H54 (cell line): ENCODE data around the gene RABGEF1.
"Not testable (repeated sequence)": the region's sequence is repeated elsewhere in the genome, so short reads cannot be mapped to it uniquely, and the experiment has no call there.

Experiments
- DNase-seq: peaks from one replicate; pipeline ENCODE4 v3.0.0; 2011; ENCODE audit warnings: low spot score, mixed read lengths; ENCODE audit not compliant: insufficient read length
- FAIRE-seq: peaks from 3 replicates; lab custom pipeline; 2011; peaks lifted over from hg19 to GRCh38; lab: Jason Lieb, UNC
- POLR2A ChIP-seq: IDR thresholded peaks from 2 replicates; pipeline ENCODE4 v1.6.1; 2011; ENCODE audit warnings: low read depth, mild to moderate bottlenecking, low read length

RABGEF1 gene

DNA sequence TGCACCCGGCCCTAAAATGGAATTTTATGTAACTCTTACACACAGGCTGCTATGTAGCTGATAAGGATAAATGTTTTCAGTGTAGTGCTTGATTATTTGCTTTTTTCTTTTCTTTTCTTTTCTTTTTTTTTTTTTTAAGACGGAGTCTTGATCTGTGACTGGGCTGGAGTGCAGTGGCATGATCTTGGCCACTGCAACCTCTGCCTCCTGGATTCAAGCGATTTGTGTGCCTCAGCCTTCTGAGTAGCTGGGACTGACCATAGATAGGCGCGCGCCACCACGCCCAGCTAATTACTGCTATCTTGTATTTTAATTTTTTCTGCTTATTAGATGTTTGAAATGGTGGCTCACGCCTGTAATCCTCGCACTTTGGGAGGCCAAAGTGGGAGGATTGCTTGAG lies 3.4 kb downstream of the RABGEF1 start:
- no peak for TF ChIP-seq POLR2A
- FAIRE-seq (no peak), DNase-seq (no peak)

DNA sequence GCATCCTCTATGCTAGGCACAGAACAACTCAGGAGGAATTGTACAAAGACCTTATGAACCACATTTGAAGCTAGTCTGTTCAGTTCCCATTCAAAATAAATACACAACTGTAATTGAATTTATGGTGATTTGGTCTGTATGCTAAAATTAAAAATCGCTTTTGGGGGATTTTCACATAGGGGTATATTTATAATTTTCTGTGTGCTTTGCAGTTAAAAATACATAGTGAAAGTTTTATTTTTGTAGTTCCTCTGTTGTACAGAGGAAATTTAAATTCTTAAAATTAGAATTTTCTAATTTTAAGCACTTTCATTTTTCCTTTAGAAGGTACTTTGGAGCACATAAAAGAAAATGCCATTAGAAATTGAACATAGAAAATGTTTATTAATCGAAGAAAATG lies 6.9 kb downstream of the RABGEF1 start:
- FAIRE-seq (no peak), DNase-seq (no peak)
- no peak for TF ChIP-seq POLR2A

DNA sequence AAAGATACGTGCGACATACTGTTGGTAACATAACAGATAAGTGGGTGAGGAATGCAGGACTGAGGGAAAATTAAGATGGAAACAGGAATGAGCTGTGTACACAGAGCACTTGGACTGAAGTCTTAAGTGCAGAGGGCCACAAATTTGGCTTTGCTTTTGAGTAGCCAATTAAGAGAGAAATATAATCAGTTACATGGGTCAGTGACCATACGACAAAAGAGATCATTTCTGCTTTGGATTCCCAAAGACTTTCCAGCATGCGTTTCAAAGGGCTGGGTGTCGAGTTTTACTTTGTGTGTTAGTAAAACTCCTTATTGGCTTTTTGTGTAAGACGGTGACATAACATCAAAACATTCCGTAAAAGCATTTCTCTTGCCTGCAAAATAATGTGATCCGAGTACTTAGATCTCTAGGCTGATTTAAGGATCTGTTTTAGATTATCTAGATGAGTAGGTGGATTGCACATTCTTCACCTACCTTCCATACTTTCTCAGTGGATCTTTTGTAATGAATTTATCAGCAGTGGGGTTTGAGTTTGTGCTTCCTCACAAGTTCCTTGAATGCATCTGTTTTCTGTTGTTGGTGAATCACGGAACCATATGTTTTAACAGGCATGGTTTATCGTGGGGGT lies 7.5 kb downstream of the RABGEF1 start:
- FAIRE-seq (no peak), DNase-seq (no peak)
- no peak for TF ChIP-seq POLR2A

DNA sequence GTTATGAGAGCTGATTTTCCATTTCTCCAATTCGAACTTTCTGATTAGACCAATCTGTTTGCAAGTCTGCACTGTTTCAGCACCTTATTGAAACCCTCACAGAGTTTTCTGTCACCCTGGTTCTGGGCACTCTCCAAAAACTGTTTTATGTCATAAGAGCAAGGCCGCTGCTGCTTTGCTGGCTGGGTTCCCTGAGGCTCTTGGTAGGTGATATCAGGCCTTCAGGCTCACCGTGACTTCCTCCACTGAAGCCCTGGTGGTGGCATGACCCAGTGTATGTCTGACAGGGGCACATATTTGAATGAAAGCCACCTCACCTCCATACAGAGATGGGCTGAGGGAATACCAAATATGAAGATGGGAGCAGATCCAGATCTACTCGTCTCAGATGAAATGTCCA lies 8.3 kb downstream of the RABGEF1 start:
- no peak for TF ChIP-seq POLR2A
- no peak for FAIRE-seq
- DNase-seq, result no peak

DNA sequence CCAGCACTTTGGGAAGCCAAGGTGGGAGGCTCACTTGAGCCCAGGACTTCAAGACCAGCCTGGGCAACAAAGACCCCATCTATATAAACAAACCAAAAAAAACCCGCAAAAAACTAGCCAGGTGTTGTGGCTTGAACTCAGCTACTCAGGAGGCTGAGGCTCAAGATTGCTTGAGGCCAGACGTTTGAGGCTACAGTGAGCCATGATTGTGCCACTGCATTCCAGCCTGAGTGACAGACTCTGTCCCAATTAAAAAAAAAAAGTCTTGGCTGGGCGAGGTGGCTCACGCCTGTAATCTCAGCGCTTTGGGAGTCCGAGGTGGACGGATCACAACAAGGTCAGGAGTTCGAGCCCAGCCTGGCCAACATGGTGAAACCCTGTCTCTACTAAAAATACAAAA lies 11.4 kb downstream of the RABGEF1 start:
- FAIRE-seq, result no peak
- no peak for DNase-seq
- TF ChIP-seq POLR2A, result no peak

DNA sequence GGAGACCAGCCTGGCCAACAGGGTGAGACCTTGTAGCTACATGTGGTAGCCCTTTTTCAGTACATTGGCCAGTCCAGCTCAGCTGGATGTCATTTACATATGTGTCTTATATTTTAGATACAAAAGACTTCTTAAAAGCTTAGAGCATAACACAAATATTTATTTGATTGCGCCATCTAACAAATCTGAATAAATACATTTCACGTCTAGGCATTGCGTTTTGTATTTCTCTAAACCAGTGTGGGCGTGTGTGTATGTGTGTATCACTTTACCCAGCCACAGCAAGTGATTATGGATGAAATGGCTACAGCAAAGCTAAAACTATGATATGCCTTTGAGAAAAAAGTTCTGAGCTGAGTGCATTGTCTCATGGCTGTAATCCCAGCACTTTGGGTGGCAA lies 14.0 kb downstream of the RABGEF1 start:
- no peak for FAIRE-seq
- TF ChIP-seq POLR2A, result no peak
- no peak for DNase-seq

DNA sequence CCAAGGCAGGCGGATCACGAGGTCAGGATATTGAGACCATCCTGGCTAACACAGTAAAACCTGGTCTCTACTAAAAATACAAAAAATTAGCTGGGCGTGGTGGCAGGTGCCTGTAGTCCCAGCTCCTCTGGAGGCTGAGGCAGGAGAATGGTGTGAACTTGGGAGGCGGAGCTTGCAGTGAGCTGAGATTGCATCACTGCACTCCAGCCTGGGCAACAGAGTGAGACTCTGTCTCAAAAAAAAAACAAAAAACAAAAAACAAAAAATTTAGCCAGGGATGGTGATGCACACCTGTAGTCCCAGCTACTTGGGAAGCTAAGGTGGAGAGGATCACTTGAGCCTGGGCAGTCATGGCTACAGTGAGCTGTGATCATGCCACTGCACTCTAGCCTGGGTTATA lies 14.5 kb downstream of the RABGEF1 start:
- DNase-seq, FAIRE-seq: not testable (repeated sequence)

DNA sequence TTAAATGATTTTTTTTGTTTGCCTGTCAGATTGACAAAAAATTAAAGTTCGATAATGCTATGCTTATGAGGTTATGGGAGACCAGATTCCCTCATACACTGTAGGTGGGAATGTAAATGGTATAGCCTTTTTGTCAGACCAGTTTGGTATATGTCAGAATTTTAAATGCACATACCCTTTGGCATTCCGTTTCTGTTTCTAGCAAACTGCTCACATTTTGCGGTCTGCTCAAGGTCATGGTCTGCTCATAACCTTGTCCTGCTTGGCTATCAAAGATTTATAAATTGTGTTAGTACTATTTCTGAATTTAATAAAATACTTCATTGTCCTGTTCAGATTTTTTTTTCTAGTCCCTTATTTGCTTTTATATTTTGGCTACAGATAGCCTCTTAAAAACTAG lies 15.7 kb downstream of the RABGEF1 start:
- not testable (repeated sequence) for FAIRE-seq

DNA sequence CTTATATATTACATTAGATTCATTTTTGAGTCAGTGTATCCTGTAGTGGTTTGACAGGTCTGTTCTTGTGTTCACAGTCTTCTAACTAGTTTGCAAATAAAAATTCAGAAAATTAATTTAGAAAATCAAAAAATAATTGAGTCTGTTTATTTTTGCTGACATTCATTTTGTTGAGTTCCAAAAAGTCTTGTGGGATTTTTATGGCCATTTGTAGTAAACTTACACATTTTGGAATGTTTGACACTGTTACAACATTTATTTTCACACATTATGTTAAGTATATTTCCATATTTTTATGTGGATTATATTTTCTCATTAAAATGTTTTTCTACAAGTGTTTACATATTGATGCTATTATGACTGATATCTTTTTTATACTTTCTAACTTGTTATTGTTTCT lies 16.4 kb downstream of the RABGEF1 start:
- DNase-seq (no peak), FAIRE-seq (no peak)
- TF ChIP-seq POLR2A, result no peak

More for the DNA sequence above, 15.7 kb downstream of the RABGEF1 start:
- not testable (repeated sequence) for DNase-seq

DNA sequence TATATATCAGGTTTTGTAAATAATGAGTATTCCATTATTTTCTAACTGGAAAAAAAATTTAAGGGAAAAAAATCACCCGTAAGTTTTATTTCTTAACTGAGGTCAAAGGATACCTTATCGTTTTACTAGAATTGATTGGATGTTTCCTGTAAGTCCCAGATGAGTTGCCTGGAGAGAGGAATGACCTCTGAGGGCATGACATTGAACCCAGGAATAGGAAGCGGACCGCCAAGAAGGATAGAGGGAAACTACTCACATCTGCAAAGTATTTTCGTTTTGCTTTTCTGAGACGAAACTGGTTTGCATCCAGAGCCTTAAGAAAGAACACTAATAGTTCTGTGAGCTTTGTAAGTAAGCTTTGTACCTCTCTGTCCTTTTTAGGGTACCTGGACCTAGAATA lies 17.4 kb downstream of the RABGEF1 start:
- no peak for DNase-seq
- no peak for TF ChIP-seq POLR2A
- no peak for FAIRE-seq

DNA sequence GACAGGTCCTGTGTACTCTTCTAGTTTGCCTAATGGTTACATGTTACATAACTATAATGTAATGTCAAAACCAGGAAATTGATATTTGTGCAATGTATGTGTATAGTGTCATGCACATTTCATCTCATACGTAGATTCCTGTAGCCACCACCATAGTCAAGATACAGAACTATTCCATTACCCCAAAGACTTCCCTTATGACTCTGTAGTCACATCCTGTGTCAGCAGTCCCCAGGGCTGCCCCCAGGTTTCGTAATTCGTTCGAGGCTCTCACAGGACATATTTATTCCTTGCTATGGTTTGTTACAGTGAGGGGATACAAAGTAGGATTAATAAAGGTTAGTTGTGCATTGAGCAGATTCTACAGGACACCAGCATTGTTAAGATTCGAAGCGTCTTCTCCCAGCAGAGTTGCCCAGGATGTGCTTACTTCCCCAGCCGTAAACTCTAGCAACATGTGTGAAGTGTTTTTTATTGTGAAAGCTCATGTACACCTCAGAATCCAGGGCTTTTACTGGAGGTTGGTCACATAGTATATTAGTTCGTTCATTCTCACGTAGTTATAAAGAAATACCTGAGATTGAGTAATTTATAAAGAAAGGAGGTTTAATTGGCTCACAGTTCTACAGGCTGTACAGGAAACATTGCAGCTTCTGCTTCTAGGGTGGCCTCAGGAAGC lies 18.6 kb downstream of the RABGEF1 start:
- FAIRE-seq (no peak), DNase-seq (no peak)
- TF ChIP-seq POLR2A, result no peak

DNA sequence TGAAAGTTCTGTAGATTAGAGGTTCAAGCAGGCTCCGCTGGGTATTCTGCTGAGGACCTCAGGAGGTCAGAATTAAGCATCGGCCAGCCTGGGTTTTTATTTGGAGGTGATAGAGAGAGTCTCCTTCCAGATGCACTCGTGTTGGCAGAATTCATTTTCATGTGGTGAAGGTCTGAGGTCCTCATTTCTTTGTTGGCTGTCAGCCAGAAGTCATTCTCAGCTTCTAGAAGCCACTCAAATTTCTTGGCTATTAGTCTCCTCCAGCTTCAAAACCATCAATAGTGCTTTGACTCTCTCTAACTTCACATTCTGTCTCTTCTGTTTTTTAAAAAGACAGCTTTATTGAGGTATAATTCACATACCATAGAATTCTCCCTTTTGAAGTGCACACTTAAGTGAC lies 22.6 kb downstream of the RABGEF1 start:
- not testable (repeated sequence) for FAIRE-seq

DNA sequence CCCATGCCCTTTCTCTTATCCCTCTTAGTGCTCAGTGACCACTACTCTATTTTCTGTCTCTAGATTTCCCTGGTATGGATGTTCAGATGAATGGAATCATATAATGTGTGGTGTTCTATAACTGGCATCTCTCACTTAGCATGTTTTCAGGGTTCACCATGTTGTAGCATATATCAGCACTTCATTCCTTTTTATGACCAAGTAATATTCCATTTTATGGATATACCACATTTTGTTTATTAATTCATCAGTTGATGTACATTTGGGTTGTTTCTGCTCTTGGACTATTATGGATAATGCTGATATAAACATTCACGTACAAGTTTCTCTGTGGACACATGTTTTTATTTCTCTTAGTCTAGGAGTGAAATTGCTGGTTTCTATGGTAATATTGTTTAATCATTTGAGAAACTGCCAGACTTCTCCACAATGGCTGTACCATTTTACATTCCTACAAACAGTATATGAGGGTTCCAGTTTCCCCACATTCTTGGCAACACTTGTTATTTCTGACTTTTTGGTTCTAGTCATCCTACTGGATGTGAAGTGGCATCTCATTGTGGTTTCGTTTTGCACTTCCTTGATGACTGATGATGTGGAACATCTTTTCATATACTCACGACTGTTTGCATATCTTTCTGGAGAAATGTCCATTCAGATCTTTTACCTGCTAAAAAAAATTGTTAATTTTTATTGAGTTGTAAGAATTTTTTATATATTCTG lies 23.3 kb downstream of the RABGEF1 start:
- not testable (repeated sequence) for FAIRE-seq, DNase-seq

More for the DNA sequence above, 22.6 kb downstream of the RABGEF1 start:
- not testable (repeated sequence) for DNase-seq

DNA sequence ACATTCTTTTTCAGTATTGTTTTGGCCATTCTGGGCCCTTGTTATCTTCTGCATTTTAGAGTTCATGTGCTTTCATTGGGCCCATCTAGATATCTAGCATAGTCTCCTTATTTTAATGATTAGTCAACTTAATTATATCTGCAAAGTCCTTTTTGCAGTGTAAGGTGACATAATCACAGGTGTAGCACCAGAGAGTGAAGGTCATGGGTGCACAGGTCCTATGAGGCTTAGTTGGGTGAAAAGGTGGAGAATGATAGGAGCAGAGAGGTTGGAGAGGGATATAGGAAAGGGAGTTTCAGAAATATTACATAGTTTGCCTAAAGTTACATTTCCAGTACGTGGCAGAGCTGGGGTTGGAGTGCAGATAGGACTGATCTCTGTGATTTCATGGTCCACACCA lies 24.4 kb downstream of the RABGEF1 start:
- not testable (repeated sequence) for FAIRE-seq, DNase-seq

DNA sequence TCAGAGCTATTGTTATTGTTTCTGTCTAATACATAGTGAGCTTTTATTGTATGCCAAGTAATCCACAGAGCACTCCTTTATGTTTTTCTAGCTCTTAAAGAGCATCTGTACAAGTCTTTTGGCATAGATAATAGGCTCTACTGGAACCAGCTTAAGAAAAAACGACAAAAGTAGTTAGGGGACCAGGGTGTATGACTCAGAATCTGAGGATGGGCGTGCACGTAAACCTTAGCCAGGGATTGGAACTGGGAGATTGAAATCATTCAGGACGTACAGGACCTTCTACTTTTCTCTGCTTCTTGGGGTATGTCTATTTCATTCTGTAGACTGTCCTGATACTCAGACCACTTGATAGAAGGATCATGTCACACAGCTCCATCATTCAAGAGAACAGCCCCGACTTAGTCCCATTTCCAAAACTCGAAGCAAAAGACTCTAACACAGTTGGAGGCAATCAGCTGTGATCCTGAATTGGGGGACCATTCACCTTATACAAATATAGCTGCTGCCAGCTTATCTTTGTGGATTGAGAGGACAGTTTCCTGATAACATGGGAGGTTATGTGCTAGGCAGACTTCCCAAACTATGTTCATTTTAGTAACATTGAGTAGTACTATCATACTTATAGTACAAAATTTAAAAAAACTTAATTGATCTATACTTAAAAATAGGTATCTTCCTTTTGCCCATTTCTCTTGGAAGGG lies 24.9 kb downstream of the RABGEF1 start:
- DNase-seq, FAIRE-seq: not testable (repeated sequence)
